ENCODE data around the gene TP73. TPM values are rescaled to one million over a fixed set of nuclear protein-coding genes. Genes with fewer than 3 reads are reported as not detected.
"Not testable (repeated sequence)": the region's sequence is repeated elsewhere in the genome, so short reads cannot be mapped to it uniquely, and the experiment has no call there.

Gene TP73
- total RNA-seq, 2 experiments from 2014 or later = 0.50 to 0.58 TPM

DNA sequence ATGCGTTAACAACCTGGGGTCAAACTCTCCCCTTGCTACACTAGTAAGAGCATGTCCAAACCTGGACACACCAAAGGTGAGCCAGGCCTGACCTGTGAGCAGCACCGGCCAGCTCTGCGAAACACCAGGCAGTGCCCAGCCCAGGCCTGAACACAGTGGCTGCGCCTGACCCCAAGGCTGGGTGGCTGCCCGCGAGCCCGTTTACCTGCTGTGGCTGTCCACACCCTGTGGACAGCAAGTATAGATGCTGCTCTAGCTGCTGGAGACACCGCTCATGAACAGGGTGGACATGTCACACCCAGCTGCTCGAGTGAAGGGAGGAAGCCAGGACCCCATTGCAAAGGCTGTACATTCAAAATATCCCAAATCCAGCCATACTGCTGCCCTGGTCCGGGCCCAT is 92.3 kb downstream of the TP73 start:
- peaks cover 5% of the 10 kb centered on the region for H3K36me3 Mint-ChIP-seq
- no peak for DNase-seq
- H3K9me3 Mint-ChIP-seq = no peaks in the 10 kb centered on the region

DNA sequence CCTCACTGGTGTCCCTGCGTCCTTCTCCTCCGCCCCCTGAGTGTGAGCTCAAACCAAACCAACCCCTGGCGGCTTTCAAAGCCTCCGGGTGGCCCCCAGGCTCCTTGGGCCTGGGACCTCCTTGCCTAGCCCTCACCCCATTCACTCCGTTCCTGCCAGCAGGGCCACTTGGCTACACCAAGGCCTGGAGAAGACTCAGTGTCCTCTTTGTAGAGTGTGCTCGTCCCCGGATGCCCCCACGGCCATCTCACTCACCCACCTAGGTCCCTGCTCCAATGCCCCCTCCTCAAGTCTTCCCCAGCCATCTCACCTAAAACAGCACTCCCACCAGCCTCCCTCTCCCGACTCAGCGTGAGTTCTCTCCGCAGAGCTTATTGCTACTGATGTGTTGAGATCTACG is 92.8 kb downstream of the TP73 start:
- Mint-ChIP-seq H3K4me1 (peaks cover 24% of the 10 kb centered on the region), H3K9me3 (no peaks in the 10 kb centered on the region), H3K4me3 (peak overlapping the region; percentile 5), H3K27ac (no peak overlapping the region), H3K36me3 (peaks cover 5% of the 10 kb centered on the region), H3K27me3 (no peaks in the 10 kb centered on the region)
- no peak for DNase-seq

More for the DNA sequence above, 92.3 kb downstream of the TP73 start:
- no peak overlapping the region for H3K4me3 Mint-ChIP-seq
- H3K4me1 Mint-ChIP-seq = peaks cover 24% of the 10 kb centered on the region
- H3K27me3 Mint-ChIP-seq = no peaks in the 10 kb centered on the region
- H3K27ac Mint-ChIP-seq = no peak overlapping the region

DNA sequence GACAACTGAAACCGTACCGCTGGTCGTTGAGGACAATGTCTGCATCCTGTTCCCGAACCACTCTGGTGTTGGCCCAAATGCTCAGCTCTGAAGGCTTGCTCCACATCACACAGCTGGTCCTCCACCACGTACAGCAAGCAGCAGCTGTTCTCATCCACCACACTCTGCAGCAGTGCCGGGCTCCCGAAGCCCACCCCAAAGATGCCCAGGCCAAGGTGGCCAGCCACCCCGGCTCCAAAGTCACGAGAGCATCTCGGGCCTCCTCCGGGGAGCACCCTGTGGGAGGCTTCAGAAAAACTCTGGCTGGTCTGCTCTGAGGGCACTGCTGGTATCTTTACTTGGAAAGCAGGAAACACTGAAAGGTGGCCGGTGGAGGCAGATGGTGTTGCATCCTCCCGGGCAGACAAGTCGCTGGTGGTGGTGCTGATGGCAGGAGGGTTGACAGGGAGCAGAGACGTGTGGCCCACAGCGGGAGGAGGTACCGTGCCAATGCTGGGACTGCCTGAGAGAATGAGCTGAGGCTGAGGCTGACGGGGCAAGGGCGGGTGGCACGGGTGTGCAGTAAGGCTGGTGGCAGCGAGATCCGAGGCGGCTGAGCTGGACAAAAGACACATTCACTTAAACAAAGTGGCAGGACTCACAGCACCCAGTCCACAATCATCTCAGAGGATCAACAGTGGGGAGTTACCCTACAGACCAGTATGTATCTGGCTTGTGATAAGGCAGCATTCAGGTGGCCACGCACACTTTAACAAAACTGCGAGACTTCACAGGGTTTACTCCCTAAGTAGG is 93.5 kb downstream of the TP73 start:
- peak overlapping the region; percentile 79 for H3K4me3 Mint-ChIP-seq
- no peak for DNase-seq
- no peaks in the 10 kb centered on the region for H3K27me3 Mint-ChIP-seq
- no peaks in the 10 kb centered on the region for H3K9me3 Mint-ChIP-seq
- H3K4me1 Mint-ChIP-seq = peaks cover 24% of the 10 kb centered on the region
- H3K36me3 Mint-ChIP-seq = peaks cover 5% of the 10 kb centered on the region
- peak overlapping the region; percentile 63 for H3K27ac Mint-ChIP-seq

DNA sequence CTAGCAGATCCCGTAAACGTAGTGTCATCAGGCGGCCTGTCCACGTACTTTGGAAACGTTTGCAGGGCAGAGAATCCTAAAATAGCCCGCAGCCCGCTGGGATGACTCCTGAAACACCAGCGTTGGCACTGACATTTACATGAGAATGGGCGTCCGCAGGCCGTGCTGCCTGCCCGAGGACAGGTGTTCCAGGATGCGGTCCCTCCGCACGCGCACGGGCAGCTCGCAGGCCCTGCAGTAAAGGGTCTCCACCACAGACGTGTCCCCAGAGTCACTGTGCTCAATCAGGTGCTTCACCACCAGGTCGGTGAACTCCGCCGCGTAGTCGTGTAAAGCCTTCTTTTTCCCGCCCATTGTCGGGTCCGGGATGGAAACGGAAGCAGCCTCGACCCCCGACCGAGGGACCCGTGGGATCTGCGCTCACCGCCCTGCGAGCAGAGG is 94.1 kb downstream of the TP73 start:
- H3K27me3 Mint-ChIP-seq = no peaks in the 10 kb centered on the region
- H3K9me3 Mint-ChIP-seq = no peaks in the 10 kb centered on the region
- peak overlapping the region; percentile 79 for H3K4me3 Mint-ChIP-seq
- H3K27ac Mint-ChIP-seq = peak overlapping the region; percentile 63
- peak; percentile 13 for DNase-seq
- H3K36me3 Mint-ChIP-seq = peaks cover 5% of the 10 kb centered on the region
- H3K4me1 Mint-ChIP-seq = peaks cover 24% of the 10 kb centered on the region

DNA sequence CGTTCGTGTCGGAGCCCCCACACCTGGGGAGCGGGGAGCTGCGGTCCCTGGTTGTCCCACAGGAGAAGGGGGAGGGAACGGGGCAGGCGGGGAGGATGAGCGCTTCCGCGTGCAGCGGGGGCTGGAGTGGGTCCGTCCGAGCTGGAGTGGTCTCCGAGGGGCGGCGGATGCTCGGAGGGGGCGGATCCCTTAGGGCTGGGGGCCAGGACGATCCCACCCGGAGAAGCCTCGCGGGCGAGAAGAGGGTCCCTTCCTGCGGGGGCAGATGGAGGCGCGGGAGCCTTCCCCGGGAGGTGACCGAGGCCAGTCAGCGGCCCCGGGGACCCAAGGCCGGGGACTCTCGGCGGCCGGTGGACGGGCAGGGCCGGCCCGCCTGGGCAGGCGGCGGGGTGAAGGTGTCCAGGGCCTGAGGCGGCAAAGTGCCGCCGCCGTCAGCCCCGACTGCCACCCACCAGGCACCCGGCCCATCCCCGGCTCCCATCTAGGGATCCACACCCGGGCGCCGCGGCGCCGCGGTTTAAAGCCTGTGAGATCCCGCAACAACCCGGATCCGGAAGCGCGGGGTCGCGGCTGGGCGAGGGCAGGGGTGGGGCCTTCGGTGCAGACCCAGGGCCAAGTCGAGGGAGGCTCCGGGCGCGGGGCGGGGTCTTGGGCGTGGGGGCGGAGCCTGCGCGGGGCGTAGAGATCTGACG is 94.7 kb downstream of the TP73 start:
- H3K4me3 Mint-ChIP-seq = peak overlapping the region; percentile 79
- no peaks in the 10 kb centered on the region for H3K27me3 Mint-ChIP-seq
- no peaks in the 10 kb centered on the region for H3K9me3 Mint-ChIP-seq
- peaks cover 5% of the 10 kb centered on the region for H3K36me3 Mint-ChIP-seq
- H3K27ac Mint-ChIP-seq = peak overlapping the region; percentile 63
- peaks cover 24% of the 10 kb centered on the region for H3K4me1 Mint-ChIP-seq
- peak; percentile 90 for DNase-seq

DNA sequence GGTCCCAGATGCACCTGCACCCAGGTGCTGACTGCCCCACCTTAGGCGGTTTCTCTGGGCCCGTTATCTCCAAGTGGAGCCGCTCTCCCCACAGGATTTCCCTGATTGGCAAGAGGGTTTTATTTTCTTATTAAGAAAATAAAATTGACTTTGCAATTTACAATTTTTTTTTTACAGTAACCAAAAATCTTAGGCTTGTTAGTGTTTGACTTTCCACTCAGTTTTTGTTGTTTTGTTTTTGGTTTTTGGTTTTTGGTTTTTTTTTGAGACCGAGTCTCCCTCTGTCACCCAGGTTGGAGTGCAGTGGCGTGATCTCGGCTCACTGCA is 95.2 kb downstream of the TP73 start:
- no peak for DNase-seq
- peaks cover 24% of the 10 kb centered on the region for H3K4me1 Mint-ChIP-seq
- H3K27me3 Mint-ChIP-seq = no peaks in the 10 kb centered on the region
- peak overlapping the region; percentile 79 for H3K4me3 Mint-ChIP-seq
- no peaks in the 10 kb centered on the region for H3K9me3 Mint-ChIP-seq
- peaks cover 5% of the 10 kb centered on the region for H3K36me3 Mint-ChIP-seq
- H3K27ac Mint-ChIP-seq = no peak overlapping the region

DNA sequence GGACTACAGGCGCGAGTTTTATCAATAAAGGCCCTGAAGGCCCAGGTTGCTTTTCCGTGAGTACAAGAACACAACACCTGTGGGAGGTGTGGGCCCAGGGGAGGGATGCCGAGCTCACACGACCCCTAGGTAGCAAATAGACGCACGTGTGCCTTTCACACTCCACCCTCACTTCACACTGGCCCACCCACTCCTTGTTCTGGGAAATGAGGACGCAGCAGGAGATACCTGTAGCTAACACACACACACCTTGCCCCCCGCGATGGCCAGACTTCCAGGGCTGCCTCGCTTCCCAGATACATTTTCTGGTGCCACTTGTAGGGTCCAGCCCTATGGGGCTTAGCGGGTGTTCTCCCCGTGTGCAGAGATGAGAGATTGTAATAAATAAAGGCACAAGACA is 95.6 kb downstream of the TP73 start:
- Mint-ChIP-seq H3K27me3 (no peaks in the 10 kb centered on the region), H3K27ac (no peak overlapping the region), H3K9me3 (no peaks in the 10 kb centered on the region), H3K4me3 (peak overlapping the region; percentile 79), H3K36me3 (peaks cover 5% of the 10 kb centered on the region), H3K4me1 (peaks cover 24% of the 10 kb centered on the region)
- no peak for DNase-seq

DNA sequence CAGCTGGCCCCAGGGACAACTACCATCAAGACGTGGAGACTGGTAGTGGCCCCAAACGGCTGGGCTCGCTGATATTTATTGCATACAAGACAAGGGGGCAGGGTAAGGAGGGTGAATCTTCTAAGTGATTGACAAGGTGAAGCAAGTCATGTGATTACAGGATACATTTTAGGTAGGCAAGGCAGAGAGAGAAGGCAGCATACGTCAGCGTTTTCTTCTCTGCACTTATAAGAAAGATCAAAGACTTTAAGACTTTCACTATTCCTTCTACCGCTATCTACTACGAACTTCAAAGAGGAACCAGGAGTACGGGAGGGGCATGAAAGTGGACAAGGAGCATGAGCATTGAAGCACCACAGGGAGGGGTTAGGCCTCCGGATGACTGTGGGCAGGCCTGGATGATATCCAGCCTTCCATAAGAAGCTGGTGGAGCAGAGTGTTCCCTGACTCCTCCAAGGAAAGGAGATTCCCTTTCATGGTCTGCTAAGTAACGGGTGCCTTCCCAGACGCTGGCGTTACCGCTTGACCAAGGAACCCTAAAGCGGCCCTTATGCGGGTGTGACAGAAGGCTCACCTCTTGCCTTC is 96.1 kb downstream of the TP73 start:
- not testable (repeated sequence) for H3K36me3 Mint-ChIP-seq, H3K27me3 Mint-ChIP-seq, DNase-seq, H3K9me3 Mint-ChIP-seq, H3K27ac Mint-ChIP-seq
- peak overlapping the region; percentile 79 for H3K4me3 Mint-ChIP-seq
- peaks cover 21% of the 10 kb centered on the region for H3K4me1 Mint-ChIP-seq

DNA sequence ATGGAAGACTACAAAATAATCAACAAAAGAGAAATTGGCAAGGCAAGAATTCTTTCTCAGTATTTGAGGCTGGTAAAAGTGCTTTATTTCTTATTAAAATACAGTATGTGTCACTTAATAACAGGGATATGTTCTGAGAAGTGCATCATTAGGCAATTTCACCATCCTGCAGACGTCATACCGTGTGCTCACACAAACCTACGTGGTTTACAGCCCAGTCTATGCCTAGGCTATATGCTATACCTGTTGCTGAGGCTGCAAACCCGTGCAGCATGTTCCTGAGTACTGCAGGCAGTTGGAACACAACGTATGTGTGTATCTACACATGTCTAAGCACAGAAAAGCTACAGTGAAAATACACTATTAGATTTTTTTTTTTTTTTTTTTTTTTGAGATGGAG is 97.2 kb downstream of the TP73 start:
- Mint-ChIP-seq H3K9me3 (no peaks in the 10 kb centered on the region), H3K36me3 (peaks cover 5% of the 10 kb centered on the region), H3K4me3 (no peak overlapping the region), H3K27ac (no peak overlapping the region), H3K4me1 (peaks cover 21% of the 10 kb centered on the region), H3K27me3 (no peaks in the 10 kb centered on the region)
- no peak for DNase-seq

DNA sequence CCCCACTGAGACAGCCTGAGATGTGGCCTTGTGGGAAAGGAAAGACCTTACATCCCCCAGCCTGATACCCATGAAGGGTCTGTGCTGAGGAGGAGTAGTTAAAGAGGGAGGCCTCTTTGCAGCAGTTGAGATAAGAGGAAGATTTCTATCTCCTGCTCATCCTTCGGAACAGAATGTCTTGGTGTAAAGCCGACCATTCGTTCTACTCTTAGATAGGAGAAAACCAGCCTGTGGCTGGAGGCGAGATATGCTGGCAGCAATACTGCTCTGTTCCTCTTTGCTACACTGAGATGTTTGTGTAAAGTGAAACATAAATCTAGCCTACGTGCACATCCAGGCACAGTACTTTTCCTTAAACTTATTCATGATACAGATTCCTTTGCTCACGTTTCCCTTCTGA is 98.4 kb downstream of the TP73 start:
- no peaks in the 10 kb centered on the region for H3K9me3 Mint-ChIP-seq
- H3K4me3 Mint-ChIP-seq = no peak overlapping the region
- DNase-seq = no peak
- no peaks in the 10 kb centered on the region for H3K36me3 Mint-ChIP-seq
- H3K4me1 Mint-ChIP-seq = peaks cover 13% of the 10 kb centered on the region
- no peak overlapping the region for H3K27ac Mint-ChIP-seq
- no peaks in the 10 kb centered on the region for H3K27me3 Mint-ChIP-seq

DNA sequence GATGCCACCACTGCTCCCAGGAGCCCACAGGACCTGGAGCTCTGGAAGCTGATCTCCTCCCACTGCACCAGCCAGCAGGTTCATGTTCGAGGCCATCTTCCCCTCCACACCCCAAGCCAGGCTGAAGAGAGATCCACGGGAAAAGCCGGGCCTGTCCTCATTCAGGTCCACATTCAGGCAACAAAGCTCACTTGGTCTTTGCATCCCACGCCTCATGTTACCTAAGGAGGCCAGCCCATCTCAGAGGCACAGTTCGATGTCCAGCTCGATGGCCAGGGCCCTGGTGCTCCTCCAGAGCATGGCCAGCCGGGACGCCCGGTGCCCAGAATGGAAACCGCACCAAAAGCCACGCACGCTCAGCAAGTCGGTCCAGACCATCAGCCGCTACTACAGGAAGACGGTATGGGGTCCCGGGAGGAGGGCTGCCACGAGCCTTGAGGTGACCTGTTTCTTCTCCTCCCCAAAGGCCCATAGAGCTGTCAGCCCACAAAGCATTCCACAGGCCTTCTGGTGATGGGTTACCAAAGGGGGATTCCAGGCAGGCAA is 100.2 kb downstream of the TP73 start, which contains the start of gene CCDC27:
Gene CCDC27 (plus strand): TSS at position 51 of the 546 bp plus-strand sequence. CDS start 32 bp downstream, at position 83.
- no peak for DNase-seq
- H3K27ac Mint-ChIP-seq = no peak within 1 kb of the TSS
- H3K36me3 Mint-ChIP-seq = no peaks in the 10 kb centered on the region
- no peaks in the 10 kb centered on the region for H3K27me3 Mint-ChIP-seq
- H3K4me1 Mint-ChIP-seq = peaks cover 5% of the 10 kb centered on the region
- no peak within 1 kb of the TSS for H3K4me3 Mint-ChIP-seq
- H3K9me3 Mint-ChIP-seq = no peaks in the 10 kb centered on the region

DNA sequence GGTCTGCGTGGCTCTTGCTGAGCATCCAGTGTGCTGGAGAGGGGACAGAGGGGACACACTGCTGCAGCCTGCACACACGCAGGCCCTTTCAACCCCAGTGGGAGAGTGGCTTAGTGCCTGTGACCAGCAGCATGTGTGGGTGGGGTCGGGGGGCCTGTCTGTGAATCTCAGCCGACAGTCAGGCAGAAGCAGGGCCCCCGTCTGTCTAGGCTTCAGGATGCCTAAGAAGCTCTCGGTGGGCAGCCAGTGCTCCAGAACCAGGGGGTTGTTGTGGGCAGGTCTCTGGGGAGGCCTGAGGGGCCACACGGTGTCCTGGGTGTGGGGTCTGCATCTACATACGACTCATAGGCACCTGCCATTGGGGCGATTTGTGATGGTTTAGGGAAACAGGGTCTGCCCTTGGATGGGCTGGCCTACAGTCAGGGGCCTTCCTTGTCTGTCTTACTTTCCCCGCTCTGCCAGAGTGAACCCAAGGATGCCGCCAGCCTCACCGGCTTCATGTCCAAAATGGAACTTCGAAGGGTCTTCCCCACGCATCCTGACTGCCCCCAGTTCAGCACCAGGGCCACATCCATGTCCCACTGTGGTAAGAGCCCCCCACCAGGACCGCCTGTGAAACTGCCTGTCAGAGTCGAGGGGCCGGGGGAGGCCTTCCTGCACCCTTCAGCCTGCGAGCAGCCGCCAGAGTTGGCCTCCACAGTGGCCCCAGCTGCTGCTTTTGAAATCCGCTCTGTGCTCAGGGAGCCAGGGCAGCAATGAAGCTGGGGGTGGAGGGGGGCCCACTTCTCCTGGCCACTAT is 101.5 kb downstream of the TP73 start:
- Mint-ChIP-seq H3K36me3 (no peaks in the 10 kb centered on the region), H3K4me3 (no peak overlapping the region), H3K27ac (no peak overlapping the region), H3K9me3 (no peaks in the 10 kb centered on the region), H3K27me3 (peaks cover 3% of the 10 kb centered on the region), H3K4me1 (no peaks in the 10 kb centered on the region)
- DNase-seq = no peak

DNA sequence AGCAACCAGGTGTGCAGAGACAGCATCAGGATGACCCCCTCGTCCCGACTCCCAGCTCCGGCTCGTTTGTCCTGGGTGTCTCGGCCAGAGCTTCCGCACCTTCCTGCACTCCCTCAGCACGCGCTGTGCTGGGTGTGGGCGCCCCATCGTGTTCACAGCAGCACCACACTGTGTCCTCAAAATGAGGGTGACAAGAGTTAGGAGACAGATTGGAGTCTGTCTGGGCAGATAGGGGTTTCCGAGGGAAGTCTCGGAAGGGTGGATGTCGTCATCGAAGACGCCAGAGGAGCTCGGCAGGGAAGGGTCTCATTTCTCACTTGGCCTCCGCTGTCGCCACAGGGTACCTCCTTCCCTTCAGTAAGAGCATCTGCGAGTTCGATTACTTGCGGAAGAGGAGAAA is 104.1 kb downstream of the TP73 start:
- peaks cover 23% of the 10 kb centered on the region for H3K27me3 Mint-ChIP-seq
- DNase-seq = no peak
- no peaks in the 10 kb centered on the region for H3K4me1 Mint-ChIP-seq
- peaks cover 3% of the 10 kb centered on the region for H3K9me3 Mint-ChIP-seq
- no peak overlapping the region for H3K4me3 Mint-ChIP-seq
- no peaks in the 10 kb centered on the region for H3K36me3 Mint-ChIP-seq
- no peak overlapping the region for H3K27ac Mint-ChIP-seq

DNA sequence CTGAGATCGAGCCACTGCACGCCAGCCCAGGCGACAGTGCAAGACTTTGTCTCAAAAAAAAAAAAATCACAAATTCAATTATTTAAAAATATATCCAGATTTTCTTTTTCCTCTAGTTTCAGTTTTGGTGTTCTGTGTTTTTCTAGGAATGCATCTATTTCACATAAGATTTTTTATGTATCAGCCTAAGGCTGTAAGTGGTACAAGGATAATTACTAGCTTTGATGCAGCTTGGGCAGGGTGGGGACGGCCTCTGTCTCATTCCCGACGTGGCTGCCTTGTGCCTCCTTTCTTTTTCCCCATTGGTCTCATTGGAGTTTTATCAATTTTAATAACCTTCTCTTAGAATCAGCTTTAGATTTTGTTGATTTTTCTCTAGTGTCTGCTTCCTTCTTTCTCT is 106.8 kb downstream of the TP73 start:
- no peak overlapping the region for H3K4me3 Mint-ChIP-seq
- peaks cover 3% of the 10 kb centered on the region for H3K9me3 Mint-ChIP-seq
- no peaks in the 10 kb centered on the region for H3K36me3 Mint-ChIP-seq
- no peaks in the 10 kb centered on the region for H3K4me1 Mint-ChIP-seq
- H3K27ac Mint-ChIP-seq = no peak overlapping the region
- H3K27me3 Mint-ChIP-seq = peaks cover 25% of the 10 kb centered on the region
- no peak for DNase-seq

DNA sequence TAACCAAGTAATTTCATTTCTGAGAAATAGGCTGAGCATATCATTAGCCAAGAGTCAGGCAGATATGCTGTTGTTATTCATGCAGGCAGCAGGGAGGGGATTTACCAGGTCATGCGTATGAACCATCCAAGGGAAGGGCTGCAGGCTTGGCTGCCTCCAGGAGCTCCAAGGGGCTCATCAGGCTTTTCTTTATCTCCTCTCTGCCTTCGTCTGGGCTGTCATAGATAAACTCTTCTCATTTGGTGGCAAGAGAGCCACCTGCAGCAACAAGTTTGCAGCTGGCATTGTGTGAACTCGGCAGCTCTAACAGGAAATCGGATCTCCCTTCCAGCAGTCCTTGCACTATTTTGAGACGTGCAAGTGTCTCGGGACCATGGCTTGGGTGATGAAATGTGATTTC is 107.5 kb downstream of the TP73 start:
- no peak overlapping the region for H3K27ac Mint-ChIP-seq
- H3K9me3 Mint-ChIP-seq = peaks cover 3% of the 10 kb centered on the region
- no peaks in the 10 kb centered on the region for H3K4me1 Mint-ChIP-seq
- peaks cover 25% of the 10 kb centered on the region for H3K27me3 Mint-ChIP-seq
- H3K4me3 Mint-ChIP-seq = no peak overlapping the region
- DNase-seq = no peak
- no peaks in the 10 kb centered on the region for H3K36me3 Mint-ChIP-seq
